Pericardium fibroblast (primary cell): ENCODE results near the gene TRABD2A. TPM values are rescaled to one million over a fixed set of nuclear protein-coding genes. Genes with fewer than 3 reads are reported as not detected.

Source experiments
- total RNA-seq: library from RNA; depleted of rRNA; stranded (reverse); fragments of >200 nt; gene quantifications from 2 replicates; pipeline ENCODE4 v1.2.3, GENCODE V29; 2015

Gene TRABD2A, protein sequence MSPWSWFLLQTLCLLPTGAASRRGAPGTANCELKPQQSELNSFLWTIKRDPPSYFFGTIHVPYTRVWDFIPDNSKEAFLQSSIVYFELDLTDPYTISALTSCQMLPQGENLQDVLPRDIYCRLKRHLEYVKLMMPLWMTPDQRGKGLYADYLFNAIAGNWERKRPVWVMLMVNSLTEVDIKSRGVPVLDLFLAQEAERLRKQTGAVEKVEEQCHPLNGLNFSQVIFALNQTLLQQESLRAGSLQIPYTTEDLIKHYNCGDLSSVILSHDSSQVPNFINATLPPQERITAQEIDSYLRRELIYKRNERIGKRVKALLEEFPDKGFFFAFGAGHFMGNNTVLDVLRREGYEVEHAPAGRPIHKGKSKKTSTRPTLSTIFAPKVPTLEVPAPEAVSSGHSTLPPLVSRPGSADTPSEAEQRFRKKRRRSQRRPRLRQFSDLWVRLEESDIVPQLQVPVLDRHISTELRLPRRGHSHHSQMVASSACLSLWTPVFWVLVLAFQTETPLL
- 0.51 and 5.8 TPM in 2 replicates for total RNA-seq

GRCh38 chr2:84880645-84881521 is at the start of gene TRABD2A:
Gene TRABD2A (minus strand): TSS chr2:84881084. CDS start chr2:84881039, 45 bp downstream.

GRCh38 chr2:84905181-84906107 is 24.6 kb upstream of the TRABD2A start, which contains the start of gene TMSB10:
Gene TMSB10 (plus strand): TSS chr2:84905656.

Other genes starting within 250 kb of the TRABD2A start
- 4,346 and 7,384 TPM in 2 replicates for gene TMSB10, start 24.6 kb upstream of the TRABD2A start, total RNA-seq
- gene KCMF1, start 90.1 kb upstream of the TRABD2A start, total RNA-seq: 26.1 and 31.2 TPM in 2 replicates